Measurements from ENCODE around the gene AK6.
A peak's percentile ranks its signal among the peaks of the same experiment; 100 is the strongest.

Gene AK6

DNA sequence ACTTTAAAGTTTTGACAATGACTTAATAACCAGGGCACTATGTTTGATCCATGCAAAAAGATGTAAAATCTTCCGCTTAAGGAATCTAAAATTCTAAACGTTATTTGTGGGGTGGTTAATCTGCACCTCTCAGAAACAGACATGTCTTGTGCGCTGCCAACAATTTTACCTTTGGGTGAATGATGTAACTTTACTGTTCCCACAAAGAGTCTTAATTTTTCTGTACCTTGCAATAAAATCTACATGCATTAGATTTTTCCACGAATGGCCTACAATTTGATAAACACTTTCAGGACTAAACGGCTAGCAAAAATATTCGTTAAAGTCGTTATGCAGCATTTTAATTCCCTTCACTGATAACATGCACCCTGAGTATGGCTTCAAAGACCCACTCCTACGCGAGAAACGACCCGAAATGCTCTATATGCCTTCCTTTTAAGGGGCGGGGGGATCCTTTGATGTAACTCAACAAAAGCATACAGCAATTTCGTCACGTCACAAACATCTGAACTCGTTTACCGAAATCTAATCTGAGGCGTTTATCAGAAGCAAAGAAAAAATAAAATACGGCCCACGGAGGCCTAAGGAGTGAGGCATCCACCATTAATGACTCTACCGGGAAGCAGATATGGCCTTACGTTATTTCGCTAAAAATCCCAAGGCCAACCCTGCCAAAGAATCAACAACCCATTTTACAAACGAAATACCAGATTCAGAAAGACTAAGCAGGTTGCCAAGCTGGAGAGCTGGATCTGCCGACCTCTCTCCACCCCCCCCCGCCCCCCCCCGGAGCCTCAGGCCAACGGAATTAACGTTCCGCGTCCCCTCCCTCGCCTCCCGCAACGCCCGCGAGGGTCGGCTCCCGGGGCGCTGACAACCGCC is 621 bp downstream of the AK6 start:
- H3K4me3 ChIP-seq (ENCODE audit: low read depth, low read length) = peak overlapping the region; percentile 82
- DNase-seq (ENCODE audit: low read depth) = peak; percentile 62
- TF ChIP-seq MYC (IDR thresholded peaks at IDR 0.05; ENCODE audit: low read depth, low read length) (no peak), POLR2A (IDR thresholded peaks at IDR 0.05; ENCODE audit: extremely low read depth, insufficient read length) (no peak)
- TF ChIP-seq, protein P1, sequence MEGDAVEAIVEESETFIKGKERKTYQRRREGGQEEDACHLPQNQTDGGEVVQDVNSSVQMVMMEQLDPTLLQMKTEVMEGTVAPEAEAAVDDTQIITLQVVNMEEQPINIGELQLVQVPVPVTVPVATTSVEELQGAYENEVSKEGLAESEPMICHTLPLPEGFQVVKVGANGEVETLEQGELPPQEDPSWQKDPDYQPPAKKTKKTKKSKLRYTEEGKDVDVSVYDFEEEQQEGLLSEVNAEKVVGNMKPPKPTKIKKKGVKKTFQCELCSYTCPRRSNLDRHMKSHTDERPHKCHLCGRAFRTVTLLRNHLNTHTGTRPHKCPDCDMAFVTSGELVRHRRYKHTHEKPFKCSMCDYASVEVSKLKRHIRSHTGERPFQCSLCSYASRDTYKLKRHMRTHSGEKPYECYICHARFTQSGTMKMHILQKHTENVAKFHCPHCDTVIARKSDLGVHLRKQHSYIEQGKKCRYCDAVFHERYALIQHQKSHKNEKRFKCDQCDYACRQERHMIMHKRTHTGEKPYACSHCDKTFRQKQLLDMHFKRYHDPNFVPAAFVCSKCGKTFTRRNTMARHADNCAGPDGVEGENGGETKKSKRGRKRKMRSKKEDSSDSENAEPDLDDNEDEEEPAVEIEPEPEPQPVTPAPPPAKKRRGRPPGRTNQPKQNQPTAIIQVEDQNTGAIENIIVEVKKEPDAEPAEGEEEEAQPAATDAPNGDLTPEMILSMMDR (IDR thresholded peaks at IDR 0.05; ENCODE audit: low read depth, low read length) = no peak
- TF ChIP-seq, protein P2, sequence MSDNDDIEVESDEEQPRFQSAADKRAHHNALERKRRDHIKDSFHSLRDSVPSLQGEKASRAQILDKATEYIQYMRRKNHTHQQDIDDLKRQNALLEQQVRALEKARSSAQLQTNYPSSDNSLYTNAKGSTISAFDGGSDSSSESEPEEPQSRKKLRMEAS (IDR thresholded peaks at IDR 0.05; ENCODE audit: low read depth, low read length) = no peak

- TF ChIP-seq MYC (IDR thresholded peaks at IDR 0.05; ENCODE audit: low read depth, low read length) = no peak
- peak overlapping the region; percentile 82 for H3K4me3 ChIP-seq (ENCODE audit: low read depth, low read length)
- peak; percentile 24 for DNase-seq (ENCODE audit: low read depth)
Measured at GRCh38 chr5:69367697-69368279, 1.5 kb downstream of the AK6 start.

DNA sequence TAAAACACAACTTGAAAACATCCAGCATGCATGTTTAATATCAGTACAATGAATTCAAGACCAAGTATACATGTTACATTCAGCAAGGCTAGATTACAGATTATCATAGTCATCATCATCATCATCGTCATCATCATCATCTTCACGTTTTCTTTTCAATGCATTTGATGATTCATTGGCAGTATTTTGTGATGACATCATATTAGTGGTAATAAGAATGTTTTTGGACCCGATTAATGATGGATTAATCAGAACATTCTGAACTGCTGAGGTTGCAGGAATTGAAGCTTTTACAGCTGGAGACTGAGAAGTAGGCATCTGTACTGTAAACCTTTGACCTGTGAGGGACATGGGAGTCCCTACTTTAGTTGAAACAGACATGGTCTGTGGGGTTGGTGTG is 4.5 kb downstream of the AK6 start:
- peak; percentile 5 for DNase-seq (ENCODE audit: low read depth)
- TF ChIP-seq, protein P1 (IDR thresholded peaks at IDR 0.05; ENCODE audit: low read depth, low read length) = no peak
- no peak for TF ChIP-seq MYC (IDR thresholded peaks at IDR 0.05; ENCODE audit: low read depth, low read length)
- TF ChIP-seq POLR2A (IDR thresholded peaks at IDR 0.05; ENCODE audit: extremely low read depth, insufficient read length) = no peak
- TF ChIP-seq, protein P2 (IDR thresholded peaks at IDR 0.05; ENCODE audit: low read depth, low read length) = no peak
- no peak overlapping the region for H3K4me3 ChIP-seq (ENCODE audit: low read depth, low read length)

DNA sequence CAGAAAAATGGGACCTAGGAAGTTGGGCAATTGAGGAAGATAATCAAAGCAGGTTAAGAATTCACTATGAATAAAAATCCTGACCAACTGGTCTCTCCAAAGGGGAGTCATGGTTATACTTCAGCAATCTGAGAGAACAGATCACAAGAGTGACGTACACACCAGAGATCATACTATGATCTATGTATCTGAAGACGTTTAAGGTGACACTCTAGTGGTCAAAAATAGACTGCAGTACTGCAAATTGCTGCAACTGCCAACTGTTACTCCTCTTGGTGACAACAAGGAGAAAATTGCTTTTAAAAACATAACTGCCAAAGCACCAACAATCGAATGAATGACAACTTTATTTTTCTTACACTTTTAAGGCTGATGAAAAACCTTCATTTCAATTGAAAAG is 4.9 kb downstream of the AK6 start:
- TF ChIP-seq, protein P1 (IDR thresholded peaks at IDR 0.05; ENCODE audit: low read depth, low read length) = no peak
- TF ChIP-seq, protein P2 (IDR thresholded peaks at IDR 0.05; ENCODE audit: low read depth, low read length) = no peak
- TF ChIP-seq POLR2A (IDR thresholded peaks at IDR 0.05; ENCODE audit: extremely low read depth, insufficient read length) (no peak), MYC (IDR thresholded peaks at IDR 0.05; ENCODE audit: low read depth, low read length) (no peak)
- H3K4me3 ChIP-seq (ENCODE audit: low read depth, low read length) = no peak overlapping the region
- DNase-seq (ENCODE audit: low read depth) = peak; percentile 59

DNA sequence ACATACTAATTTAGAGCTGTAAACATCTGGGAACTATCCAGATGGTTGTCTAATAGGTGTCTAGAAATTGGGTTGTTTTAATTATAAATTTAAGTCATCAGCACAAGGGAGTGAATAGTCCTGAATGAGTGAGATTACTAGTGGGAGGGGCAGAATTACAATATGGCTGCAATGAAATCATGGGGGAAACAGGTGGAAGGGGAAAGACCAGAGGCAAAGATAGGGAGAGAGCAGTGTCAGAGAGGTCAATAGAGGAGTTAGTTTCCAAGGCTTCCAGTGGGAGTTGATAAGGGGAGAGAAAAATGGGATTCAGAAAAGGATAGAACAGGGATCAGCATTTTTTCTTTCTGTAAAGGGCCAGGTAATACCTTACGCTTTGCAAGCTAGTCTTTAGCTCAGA is 8.9 kb downstream of the AK6 start:
- H3K4me3 ChIP-seq (ENCODE audit: low read depth, low read length) = no peak overlapping the region
- DNase-seq (ENCODE audit: low read depth) = no peak
- TF ChIP-seq POLR2A (IDR thresholded peaks at IDR 0.05; ENCODE audit: extremely low read depth, insufficient read length) (no peak), MYC (IDR thresholded peaks at IDR 0.05; ENCODE audit: low read depth, low read length) (no peak)
- TF ChIP-seq, protein P1 (IDR thresholded peaks at IDR 0.05; ENCODE audit: low read depth, low read length) = no peak
- TF ChIP-seq, protein P2 (IDR thresholded peaks at IDR 0.05; ENCODE audit: low read depth, low read length) = no peak

DNA sequence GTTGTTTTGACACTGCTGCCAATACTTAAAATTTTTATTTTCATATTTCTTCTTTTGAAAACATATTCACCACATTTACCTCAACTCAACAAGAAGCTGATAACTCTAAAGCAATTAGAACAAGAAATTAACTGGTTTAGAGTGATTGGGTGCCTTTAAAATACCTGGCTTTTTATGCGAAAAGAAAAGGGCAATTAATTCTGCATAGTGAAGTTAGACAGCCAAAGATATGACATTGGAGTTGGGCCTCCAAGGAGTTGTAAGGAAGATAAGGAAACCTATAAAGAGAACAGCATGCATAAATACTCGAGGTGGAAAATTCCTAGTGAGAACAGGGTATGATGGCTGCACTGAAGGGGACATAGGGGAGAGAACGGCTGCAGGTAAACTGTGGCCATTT is 9.6 kb downstream of the AK6 start:
- DNase-seq (ENCODE audit: low read depth) = no peak
- TF ChIP-seq, protein P1 (IDR thresholded peaks at IDR 0.05; ENCODE audit: low read depth, low read length) = no peak
- TF ChIP-seq, protein P2 (IDR thresholded peaks at IDR 0.05; ENCODE audit: low read depth, low read length) = no peak
- TF ChIP-seq POLR2A (IDR thresholded peaks at IDR 0.05; ENCODE audit: extremely low read depth, insufficient read length) = no peak
- TF ChIP-seq MYC (IDR thresholded peaks at IDR 0.05; ENCODE audit: low read depth, low read length) = no peak
- H3K4me3 ChIP-seq (ENCODE audit: low read depth, low read length) = no peak overlapping the region

All from NB4 (cell line).